Inferior parietal cortex (tissue), 1 donor: Measurements from ENCODE around the gene FAM78A.

Experiments used
- DNase-seq: peaks from one replicate; pipeline ENCODE4 v3.0.0-alpha.2; 2016; ENCODE audit errors: extremely low spot score

FAM78A gene, protein sequence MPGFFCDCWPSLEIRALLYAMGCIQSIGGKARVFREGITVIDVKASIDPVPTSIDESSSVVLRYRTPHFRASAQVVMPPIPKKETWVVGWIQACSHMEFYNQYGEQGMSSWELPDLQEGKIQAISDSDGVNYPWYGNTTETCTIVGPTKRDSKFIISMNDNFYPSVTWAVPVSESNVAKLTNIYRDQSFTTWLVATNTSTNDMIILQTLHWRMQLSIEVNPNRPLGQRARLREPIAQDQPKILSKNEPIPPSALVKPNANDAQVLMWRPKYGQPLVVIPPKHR

DNA sequence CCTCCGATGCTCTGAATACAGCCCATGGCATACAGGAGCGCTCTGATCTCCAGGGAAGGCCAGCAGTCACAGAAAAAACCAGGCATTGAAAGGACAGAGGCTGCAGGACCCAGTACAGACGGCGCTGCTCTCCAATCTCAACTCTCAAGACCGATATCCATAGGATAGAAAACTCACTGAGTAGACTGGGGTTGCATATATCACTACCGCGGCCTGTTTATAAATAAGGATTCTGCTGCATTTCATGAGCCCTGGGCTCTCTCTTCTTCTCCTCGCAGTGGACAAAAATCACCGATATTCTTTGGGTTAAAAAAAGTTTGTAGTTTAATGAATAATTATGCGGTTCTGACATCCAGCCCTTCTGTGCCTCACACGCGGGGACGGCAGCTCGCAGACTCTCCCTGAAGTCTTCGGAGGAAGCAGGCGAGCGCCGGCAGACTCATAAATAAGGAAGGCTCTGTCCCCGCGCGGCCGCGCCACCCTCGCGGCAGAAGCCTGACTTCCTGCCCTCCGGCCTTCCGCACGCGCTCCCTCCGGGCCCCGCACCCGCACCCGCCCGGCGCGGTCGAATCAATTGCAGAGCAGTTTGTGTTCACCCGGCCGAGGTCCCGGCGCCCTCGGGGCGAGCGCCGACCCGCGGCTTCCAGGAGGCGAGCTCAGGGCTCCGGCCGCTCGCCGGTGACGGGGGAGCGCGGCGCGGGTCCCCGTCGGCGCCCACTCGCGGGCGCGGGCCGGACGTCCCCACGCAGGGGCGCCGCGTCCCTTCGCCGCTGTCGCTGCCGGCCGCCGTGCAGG is at the start of gene FAM78A:
FAM78A (minus strand) TSS at position 417 of the 795 bp plus-strand sequence; CDS start at position 86, 331 bp downstream.
- DNase-seq, result no peak

DNA sequence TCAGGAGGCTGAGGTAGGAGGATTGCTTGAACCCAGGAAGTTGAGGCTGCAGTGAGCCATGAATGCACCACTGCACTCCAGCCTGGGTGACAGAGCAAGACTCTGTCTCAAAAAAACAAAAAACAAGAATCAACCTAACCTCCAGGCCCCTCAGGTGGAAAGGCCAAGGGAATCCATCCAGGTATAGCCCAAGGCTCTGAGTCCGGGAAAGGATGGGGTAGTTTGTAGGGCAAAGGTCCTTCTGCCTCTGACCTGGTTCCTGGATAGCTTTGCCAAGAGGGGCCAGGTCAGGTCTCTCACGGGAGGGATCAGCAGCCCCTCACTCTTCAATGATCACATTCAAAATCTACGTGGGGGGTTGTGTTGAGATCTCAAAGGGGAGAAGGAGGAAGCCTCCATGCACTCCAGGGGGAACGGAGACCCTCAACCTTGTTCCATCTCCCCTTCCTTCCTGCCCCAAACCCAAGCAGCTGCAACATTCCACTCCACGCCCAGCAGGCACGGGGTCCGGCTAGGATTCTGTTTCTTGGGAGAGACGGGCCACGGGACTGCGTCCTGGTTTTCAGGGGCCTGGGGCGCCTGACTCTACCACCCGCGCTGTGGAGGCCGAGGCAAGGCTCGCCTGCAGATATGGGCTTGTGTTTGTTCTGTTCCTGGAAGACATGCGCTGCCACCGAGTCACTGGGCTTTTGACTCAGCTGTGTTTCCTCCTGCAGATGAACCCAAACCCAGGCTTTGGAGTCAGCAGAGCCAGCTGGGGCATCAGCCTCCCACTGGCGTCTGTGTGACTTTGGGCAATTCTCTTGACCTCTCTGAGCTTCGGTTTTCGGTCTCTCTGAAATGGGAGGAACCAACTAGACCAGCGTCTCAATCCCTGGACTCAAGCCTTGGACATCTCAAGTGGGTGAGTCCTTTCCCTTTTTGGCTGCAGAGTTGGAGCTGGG is 48.7 kb upstream of the FAM78A start:
- no peak for DNase-seq

DNA sequence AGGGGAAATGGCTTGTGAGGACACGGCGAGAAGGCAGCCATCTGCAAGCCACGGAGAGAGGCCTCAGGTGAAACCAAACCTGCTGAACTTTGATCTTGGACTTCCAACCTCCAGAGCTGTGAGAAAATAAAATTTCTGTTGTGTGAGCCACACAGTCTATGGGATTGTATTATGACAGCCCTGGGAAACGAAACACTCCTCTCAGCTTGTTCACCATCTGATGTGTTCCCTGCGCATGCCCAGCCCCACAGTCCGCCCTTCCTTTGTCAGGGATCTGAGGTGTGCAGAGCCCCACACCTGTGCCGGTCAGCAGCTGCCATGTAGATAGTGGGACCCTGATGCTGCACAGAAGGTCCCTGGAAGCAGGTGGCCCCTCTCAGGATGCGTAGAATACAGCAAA is 47.3 kb upstream of the FAM78A start:
- no peak for DNase-seq

DNA sequence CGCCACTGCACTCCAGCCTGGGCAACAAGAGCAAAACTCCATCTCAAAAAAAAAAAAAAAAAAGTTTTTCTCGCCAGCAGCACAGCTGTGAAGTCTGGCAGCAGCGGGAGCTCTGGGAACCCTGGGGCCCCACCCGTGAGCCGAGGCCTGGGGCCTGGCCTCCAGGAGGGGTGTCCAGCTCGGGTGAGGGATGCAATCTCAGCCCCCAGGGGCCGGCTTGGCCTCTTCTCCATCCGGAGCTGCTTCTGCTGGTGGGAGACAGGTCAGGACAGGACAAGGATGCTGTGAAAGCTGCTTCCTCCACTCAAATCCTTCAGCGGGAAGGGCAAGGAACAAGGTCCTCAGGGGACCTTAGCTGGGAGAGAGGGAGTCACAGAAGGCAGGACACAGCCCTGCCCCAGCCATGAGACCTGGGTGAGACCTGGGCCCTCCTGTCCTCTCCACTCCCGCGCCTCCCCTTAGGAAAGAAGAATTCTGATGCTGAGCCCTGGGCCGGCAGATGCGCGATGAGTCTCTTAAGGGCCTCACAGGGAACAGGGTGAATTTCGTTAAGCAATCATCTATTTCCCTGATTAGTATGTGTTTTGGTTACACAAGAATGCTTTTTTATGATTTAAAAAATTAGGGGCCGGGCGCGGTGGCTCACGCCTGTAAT is 43.8 kb upstream of the FAM78A start:
- DNase-seq, result no peak

DNA sequence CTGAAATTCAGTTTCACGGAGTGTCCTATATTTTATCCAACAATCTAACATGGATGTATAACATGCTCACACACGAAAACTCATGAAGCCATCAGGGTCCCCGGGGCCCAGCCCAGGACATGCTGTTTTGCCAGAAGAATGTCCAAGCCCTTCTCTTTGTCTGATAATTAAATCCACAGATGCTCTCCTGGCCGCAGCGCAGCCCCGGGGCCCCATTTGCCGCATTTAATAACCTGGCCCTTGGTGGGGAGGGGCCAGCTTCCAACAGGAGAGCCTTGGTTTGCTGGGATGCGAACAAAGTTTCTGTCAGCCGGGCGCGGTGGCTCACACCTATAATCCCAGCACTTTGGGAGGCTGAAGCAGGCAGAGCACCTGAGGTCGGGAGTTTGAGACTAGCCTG is 43.2 kb upstream of the FAM78A start:
- no peak for DNase-seq

DNA sequence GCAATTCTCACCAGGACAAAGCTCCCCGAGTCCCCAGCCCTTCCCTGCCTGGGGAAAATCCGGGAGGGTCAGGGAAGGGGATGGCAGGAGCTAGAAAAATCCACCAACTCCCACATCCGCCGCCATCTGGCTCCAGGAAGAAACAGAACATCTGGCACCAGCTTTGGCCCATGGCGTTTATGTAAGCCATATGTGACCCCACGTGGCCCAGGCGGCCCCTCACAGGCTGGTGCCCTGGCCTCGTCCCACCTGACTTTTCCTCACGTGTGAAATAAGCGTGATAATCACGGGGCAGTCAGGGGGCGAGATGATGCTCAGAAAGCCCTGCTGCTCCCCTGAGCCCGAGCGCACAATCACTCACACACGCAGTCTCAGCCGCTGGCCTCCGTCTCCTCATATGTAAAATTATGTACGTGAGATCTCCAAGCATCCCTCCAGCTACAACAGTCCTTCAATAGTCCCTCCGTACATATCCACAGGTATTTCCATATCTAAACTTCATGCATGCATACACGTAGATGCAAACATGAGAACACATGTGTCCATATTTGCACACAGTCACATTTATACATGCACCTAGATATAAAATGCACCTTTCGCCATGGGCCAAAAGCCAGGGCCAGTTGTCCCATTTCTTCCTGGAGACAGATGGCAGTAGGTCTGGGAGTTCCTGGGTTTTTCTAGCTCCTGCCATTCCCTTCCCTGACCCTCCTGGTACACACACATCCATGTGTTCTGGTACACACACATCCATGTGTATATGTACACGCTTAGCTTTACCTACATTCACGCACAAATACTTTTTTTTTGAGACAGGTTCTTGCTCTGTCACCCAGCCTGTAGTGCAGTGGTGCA is 42.1 kb upstream of the FAM78A start:
- no peak for DNase-seq

DNA sequence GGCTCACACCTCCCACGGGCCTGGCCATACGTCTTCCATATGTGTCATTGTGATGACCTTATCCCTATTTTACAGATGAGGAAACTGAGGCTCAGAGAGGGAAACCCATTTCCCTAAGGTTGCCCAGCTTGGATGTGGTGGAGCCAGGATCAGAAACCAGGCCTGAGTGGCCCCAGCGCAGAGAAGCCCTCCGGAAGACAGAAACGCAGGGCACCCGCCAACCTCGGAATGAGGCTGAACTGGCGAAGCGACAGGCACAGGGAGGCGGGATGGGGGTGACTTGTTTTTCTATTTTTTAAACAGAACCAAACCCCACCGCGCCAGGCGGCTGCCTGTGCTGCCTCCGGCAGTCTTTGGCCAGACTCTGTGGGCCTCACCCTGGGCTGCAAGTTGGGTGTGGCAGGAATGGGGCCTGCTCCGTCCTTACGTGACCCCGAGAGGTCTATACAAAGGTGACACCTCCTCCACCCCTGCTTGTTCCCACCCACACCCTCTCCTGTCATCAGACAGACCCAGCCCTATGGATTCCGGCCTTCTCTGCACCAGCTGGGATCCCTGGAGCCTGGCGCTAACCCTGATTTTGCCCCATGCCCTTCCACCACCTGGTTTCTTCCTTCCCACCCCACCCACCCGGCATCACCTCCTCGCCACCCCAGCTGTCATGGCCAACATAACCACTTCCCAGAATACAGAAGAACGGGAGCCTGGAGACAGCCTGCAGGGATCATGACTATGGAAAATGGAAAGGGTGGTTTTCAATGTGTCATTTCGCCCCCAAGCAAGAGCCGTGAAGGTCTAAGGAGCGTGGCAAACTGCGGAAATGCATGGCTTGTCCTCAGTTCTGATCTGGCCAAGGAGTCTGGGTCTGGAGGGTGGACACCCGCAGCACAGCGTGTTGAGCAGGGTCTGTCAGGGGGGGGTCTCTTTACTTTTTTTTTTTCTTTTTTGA is 36.8 kb upstream of the FAM78A start:
- DNase-seq, result no peak

DNA sequence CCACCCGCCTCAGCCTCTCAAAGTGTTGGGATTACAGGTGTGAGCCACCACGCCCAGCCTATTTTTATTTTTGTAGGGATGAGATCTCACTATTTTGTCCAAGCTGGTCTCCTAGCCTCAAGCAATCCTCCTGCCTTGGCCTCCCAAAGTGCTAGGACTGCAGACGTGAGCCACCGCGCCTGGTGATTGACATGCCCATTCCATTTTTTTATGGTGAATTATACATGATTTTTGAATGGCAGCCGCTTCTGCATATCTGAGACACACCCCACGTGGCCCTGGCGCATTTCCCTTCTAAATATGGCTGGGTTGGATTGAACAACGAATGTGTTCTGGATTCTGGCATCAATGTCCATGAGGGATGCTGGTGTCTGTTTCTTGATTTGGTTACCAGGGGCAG is 35.9 kb upstream of the FAM78A start:
- no peak for DNase-seq

DNA sequence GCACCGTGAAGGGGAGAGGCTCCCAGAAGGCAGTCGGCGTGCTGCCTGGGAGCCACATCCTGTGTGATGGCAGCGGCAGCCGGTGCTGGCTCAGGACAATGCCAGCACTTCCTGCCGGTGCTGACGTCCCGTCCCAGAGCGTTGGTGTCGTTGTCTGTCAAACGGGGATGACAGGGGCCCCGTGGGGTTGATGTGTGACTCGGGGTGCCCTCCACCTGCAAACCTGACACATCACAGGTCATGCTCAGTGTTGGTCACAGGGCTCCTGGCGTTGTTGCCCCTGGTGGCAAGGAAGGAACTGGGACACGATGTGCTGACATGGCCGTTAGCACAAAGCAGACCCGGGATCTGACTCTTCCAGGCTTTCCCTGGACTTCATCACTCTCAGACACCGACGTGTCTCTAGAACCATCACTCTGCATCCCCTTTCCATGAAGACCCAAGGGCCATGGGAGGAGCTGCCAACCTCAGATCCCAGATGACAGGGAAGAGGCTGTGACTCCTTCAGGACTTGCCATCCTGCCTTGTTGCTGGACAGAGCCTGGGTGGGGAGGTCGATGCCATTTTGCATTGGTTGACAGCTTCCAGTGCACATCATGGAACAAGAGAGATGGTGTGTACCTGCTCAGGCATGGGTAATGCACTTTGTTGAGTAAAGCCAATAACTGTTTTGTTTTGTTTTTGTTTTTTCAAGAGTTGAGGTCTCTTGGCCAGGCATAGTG is 34.7 kb upstream of the FAM78A start:
- no peak for DNase-seq

DNA sequence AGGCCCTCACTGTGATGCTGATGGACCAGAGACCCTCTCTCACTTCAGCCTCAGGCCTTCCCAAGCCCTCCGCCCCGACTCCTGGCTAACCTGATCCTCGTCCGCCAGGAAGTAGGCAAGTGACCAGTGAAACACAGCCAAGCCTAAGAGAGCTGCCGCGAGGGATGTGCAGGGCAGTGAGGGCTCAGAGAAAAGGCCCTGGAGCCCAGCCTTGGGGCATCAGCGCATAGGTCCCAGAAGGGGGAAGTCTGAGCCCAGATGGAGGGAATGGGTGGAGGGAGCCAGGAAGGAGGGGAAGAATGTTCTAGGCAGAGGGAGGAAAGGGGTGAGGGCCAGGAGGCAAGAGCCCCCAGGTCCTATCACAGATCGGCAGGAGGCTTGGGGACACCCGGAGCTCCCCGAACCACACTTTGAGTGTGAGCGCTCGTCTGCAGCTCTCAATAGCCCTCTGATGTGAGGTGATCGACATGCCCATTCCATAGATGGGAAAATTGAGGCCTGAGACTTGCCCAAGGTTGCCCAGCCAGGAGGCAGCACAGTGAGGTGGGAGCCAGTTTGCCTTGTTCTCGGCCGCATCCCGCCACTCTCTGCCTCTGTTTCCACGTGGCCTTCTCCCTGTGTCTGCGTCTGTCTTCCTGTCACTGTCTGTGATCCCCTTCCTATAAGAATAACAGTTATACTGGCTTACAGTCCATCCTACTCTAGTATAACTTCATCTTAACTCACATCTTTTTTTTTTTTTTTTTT is 33.4 kb upstream of the FAM78A start:
- DNase-seq, result no peak

DNA sequence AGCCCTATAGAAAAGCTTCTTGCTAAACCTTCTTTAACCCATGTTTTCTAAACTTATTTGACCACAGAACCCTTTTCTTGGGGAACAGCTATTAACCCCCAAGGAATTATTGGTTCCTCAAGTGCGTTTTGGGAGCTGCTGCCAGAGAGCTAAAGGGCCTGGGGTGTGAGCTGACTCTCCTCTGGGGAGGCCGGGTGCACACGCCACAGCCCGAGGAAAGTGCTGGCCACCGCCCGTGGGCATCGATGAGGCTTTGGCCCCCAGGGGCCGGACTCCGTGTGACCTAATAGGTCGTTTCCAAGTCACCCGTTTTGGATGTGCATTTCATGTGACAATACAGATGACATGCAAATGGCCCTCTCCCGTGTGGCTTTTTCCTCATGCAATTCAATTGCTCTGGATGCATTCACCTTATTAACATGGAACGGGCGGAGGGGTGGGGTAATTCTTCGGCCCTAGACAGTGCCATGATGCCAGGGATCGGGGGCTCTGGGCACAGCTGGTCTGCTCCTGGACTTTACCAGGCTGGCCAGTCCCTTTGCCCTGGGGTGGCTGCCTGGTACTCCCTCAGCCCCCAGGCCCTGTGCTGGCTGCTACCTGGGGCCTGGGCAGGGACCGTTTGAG is 32.7 kb upstream of the FAM78A start:
- DNase-seq, result no peak

DNA sequence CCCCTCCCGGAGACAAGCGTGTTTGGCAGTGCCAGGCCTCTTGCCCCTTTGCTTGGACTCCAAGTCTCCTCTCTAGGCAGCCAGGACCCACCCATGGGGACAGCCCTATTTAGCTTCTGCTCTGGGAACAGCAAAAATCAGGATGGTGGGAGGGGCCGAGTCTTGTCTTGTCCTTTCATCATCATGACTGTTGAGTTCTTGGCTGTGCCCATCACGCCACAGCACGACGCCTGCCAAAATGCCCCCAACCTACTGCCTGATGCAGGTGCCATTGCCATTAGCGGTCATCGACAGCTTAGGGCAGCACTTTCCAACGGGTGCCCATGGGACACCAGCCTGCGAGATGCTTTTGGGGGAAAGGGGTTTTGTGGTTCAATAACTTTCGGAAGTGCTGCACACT is 32.1 kb upstream of the FAM78A start:
- no peak for DNase-seq

DNA sequence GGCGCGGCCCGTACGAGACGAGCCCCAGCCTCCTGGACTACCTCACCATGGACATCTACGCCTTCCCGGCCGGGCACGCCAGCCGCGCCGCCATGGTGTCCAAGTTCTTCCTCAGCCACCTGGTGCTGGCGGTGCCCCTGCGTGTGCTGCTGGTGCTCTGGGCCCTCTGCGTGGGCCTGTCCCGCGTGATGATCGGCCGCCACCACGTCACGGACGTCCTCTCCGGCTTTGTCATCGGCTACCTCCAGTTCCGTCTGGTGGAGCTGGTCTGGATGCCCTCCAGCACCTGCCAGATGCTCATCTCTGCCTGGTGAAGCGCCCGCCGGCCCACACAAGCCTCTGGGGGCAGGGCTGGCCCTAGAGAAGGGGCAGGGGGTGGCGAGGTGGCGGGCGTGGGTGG is 31.7 kb upstream of the FAM78A start:
- DNase-seq, result no peak

DNA sequence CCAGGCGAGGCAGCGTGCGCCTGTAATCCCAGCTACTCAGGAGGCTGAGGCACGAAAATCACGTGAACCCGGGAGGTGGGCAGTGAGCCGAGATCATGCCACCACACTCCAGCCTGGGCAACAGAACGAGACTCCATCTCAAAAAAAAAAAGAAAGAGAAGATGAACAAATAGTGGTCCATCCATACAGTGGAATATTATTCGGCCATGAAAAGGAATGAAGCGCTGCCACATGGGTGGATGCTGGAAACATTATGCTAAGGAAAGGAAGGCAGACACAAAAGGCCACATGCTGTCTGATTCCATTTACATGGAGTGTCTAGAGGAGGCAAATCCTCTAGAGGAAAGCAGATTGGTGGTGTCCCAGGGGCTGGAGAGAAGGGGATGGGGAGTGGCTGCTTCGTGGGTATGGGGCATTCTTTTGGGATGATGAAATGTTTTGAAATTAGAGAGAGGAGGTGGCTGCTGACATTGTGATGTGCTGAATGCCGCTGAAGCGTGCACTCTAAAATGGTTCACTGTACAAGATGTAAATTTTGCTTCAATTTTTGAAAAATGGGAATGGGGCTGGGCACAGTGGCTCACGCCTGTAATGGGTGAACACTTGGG is 30.2 kb upstream of the FAM78A start:
- DNase-seq, result no peak

DNA sequence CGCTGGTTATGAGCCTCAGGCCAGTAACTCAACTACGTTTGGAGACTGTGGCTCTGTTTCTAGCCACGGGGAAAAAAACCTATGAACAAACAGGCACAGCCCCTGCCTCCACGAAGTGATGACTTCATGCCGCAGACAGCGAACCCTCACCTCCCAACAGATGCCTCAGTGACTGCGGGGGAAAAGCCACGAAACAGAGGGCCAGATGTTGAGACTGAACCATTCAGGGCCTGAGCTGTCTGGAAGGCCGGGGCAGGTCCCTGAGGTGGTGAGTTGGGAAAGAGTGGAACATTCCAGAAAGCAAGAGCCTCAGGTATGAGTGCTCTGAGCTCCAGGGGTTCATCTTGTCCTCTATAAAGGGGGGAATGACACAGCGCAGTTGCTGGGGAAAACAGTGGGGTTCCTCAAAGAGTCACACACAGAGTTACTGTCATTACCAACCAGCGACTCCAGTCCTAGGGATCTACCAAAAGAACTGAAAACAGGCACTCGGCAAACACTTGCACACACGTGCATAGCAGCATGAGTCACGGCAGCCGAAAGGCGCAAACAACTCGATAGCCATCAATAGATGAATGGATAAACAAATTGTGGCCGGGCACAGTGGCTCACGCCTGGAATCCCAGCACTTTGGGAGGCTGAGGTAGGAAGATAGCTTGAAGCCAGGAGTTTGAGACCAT is 28.5 kb upstream of the FAM78A start:
- DNase-seq, result no peak

DNA sequence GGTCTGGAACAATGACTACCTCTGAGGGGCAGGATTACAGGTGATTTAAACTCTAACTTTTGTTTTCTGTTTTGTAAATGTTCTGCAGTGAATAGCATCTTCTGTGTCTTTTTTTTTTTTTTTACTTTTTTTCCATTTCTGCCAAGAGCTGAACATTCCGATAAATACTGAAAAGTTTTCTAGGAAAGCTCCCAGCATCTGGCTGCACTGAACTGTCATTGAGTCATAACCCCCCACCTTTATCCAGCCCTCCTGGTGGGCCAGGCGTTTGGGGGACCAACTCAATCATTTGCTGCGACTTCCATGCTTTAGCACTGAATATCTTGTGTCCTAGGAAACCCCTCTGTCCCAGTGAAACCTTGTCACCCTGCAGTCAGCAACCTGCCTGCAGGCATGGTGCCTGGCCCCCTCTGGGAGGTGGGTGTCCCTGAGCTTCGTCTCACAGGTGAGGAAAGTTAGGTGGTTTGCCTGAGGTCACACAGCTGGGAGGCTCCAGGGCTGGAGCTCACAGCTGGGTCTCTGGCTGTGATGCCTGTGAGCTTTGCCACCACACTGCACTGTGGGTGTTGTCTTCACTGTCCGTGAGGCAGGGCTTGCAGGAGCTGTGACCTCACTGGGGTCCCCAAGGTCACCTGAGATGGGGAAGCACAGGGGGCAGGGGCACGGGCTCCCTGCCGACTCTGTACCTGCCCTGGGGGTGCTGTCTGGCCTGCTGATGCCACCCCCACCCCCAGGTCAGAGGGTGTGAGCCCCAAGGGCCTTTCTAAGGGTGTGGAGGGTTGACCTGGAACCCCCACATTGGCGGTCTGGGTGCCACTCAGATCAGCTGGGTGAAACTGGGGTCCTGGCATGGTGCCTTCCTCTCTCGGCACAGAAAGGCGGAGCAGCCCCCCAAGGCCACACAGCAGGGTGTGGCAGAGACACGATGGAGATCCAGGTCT is 27.3 kb upstream of the FAM78A start:
- no peak for DNase-seq
